H7 (cell line): ENCODE measurements around the gene FKBP10. TPM values are rescaled to one million over a fixed set of nuclear protein-coding genes. Genes with fewer than 3 reads are reported as not detected.
"Not testable (repeated sequence)": the region's sequence is repeated elsewhere in the genome, so short reads cannot be mapped to it uniquely, and the experiment has no call there.

Experiments used
- DNase-seq: peaks from one replicate; pipeline ENCODE4 v3.0.0; 2012
- H3K27me3 ChIP-seq: 2 replicates; pipeline ENCODE4 v1.6.0; 2011; ENCODE audit warnings: mild to moderate bottlenecking, low read length; ENCODE audit not compliant: control insufficient read depth, insufficient read depth
- H3K36me3 ChIP-seq: replicated peaks from 2 replicates; pipeline ENCODE4 v1.5.1; 2011; ENCODE audit warnings: low read length; ENCODE audit not compliant: control insufficient read depth, insufficient read depth
- H3K4me3 ChIP-seq: 2 replicates; pipeline ENCODE4 v1.5.1; 2011; ENCODE audit warnings: low read depth, mild to moderate bottlenecking, control low read depth, low read length, moderate library complexity; ENCODE audit not compliant: insufficient read depth
- total RNA-seq: library from RNA; depleted of rRNA; stranded (reverse); fragments of >200 nt; shearing (Covaris generic); gene quantifications from 2 replicates; pipeline ENCODE4 v1.2.3, GENCODE V29; 2014

FKBP10 gene
- total RNA-seq, 1 experiment from 2014 or later: 206 TPM

DNA sequence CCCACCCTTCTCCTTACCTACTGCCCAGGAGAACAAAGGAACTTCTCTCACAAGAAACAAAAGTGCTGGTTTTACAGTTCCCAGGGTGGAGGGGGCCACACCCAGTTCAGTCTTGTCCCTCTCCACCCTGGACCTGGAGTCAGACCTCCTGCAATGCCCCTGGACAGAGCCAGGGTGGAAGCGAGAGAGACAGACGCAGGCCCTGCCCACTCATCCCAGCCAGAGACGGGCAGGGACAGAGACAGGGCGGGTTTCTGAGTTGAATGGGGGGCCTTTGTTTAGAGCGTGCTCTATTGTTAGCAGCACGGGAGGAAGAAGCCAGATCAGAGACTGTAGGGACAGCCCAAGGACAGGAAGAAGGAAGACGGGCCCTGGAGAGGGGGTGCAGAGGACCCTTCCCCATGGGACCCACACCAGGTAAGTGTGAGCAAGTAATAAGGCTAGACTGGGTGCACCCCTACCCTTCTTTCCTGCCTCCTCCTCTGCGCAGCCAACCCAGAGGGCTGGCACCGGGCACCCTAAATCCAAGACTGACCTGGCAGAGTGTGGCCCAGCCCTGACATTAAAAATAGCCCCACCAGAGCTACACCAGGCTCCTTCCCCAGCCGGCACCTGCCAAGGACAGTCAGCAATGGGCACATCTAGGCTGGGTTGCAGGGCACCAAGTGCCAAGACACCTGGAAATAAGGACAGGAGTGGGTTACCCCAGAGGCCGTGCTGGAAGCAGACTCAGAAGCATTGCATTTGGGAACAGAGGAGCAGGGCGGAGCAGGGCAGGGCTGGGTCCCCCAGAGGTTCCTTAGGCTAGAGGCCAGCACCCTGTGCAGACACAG, 37.2 kb upstream of the FKBP10 start:
- Histone ChIP-seq H3K4me3 (no peak overlapping the region), H3K36me3 (peaks cover 4% of the 10 kb centered on the region)
- peak; percentile 84 for DNase-seq

DNA sequence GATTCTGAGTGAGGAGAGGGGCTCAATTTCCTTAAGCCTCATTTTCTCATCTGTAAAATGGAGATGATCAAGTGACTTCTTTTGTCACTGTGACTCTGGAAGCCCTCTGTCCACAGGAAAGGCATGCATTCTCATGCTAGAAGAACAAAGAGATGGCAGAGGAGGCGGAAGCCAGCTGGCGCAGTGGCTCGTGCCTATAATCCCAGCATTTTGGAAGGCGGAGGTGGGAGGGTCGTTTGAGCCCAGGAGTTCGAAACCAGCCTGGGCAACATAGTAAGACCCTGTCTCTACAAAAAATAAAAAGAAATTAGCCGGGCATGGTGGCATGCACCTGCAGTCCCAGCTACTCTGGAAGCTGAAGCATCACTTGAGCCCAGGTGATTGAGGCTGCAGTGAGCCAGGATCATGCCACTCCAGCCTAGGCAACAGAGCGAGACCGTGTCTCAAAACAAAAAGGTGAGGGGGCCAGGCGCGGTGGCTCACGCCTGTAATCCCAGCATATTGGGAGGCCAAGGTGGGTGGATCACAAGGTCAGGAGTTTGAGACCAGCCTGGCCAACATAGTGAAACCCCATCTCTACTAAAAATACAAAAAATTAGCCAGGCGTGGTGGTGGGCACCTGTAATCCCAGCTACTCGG, 36.4 kb upstream of the FKBP10 start:
- H3K4me3 ChIP-seq, H3K36me3 ChIP-seq, H3K27me3 ChIP-seq: not testable (repeated sequence)
- peak; percentile 47 for DNase-seq

More for the DNA sequence above, 37.2 kb upstream of the FKBP10 start:
- no peaks in the 10 kb centered on the region for H3K27me3 ChIP-seq

DNA sequence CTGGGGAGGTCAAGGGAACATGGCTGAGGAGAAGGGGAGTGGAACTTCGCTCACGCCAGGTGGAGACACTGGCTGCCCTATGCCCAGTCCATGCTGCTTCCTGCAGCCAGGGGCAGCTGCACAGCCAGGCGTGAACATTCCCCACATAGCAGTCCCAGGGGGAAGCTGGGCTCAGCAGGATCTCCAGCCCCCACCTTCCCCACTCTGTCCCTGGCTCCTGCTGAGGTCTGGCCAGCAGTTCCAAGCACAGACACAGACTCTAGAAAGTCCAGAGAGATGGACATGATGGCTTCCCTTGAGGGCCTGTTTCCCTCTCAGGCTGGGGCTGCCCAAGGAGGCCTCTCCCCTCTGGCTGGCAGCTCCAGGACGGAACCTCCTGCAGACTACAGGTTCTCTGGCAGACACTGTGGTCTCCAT, 35.6 kb upstream of the FKBP10 start:
- Histone ChIP-seq H3K27me3 (no peaks in the 10 kb centered on the region), H3K4me3 (no peak overlapping the region), H3K36me3 (no peaks in the 10 kb centered on the region)
- DNase-seq: peak; percentile 75

DNA sequence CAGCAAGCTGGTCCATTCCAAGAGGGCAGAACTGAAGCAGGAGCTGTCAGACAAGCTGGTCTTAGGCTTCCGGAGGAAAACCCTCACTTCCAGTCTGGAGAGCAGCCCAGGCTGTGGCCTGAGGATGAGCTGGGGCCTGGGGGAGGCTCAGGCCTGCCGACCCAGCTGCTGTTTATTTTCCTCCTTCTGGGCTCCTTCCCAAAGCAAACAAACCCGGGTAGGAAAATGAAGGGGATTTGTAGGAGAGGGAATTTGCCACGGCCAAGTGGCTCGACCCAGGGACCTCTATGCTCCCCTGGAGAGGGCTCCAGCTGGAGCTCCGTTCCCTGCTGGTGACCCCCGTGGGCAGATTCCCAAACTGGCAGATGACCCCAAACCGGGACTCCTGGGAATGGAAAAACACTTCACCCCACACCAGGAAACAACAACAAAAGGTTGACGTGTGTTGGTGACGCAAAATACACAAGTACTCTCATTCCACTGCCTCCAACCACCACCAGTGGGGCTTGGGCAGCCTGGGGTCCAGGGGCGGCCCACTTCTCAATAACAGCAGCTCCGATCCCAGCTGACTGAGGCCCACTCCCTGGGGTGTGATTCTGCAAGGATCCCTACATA, 35.1 kb upstream of the FKBP10 start:
- Histone ChIP-seq H3K4me3 (no peak overlapping the region), H3K27me3 (no peaks in the 10 kb centered on the region), H3K36me3 (no peaks in the 10 kb centered on the region)
- DNase-seq: no peak

DNA sequence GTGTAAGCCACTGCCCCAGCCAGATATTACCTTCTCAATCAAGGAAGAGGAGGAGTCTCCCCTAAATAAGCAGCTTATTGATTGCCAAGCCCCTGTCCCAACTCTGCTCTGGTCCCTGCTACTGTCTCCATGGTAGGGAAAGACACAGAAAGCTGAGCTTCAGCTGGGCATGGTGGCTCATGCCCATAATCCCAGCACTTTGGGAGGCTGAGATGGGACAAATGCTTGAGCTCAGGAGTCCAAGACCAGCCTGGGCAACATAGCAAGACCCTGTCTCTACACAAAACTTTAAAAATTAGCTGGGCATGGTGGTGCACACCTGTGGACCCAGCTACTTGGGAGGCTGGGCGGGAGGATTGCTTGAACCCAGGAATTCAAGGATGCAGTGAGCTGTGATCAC, 32.9 kb upstream of the FKBP10 start:
- DNase-seq: no peak
- Histone ChIP-seq H3K4me3 (no peak overlapping the region), H3K36me3 (no peaks in the 10 kb centered on the region), H3K27me3 (no peaks in the 10 kb centered on the region)

- H3K27me3 ChIP-seq: no peaks in the 10 kb centered on the region
- H3K4me3 ChIP-seq: no peak overlapping the region
- no peaks in the 10 kb centered on the region for H3K36me3 ChIP-seq
- DNase-seq: no peak
Observed at GRCh38 chr17:41781404-41782110, 31.2 kb upstream of the FKBP10 start.

DNA sequence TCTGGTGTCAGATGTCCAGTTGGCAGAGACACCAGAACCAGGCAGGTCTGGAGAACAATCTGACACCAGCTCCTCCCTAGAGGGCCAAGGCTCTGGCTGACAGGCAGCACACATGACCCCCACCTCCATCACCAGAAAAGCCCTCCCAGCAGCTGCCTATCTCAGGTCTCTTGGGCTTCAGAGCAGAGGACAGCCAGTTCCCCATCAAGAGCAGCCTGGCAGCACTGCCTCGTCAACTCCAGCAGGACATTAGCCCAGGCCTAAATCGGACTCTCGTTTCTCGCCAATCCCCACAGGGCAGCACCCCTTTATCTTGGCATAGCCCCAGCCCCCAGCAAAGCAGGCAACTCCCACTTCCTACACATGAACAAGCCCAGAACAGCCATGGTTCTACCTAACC, 30.7 kb upstream of the FKBP10 start:
- no peak overlapping the region for H3K4me3 ChIP-seq
- no peak for DNase-seq
- H3K27me3 ChIP-seq: no peaks in the 10 kb centered on the region
- H3K36me3 ChIP-seq: no peaks in the 10 kb centered on the region

DNA sequence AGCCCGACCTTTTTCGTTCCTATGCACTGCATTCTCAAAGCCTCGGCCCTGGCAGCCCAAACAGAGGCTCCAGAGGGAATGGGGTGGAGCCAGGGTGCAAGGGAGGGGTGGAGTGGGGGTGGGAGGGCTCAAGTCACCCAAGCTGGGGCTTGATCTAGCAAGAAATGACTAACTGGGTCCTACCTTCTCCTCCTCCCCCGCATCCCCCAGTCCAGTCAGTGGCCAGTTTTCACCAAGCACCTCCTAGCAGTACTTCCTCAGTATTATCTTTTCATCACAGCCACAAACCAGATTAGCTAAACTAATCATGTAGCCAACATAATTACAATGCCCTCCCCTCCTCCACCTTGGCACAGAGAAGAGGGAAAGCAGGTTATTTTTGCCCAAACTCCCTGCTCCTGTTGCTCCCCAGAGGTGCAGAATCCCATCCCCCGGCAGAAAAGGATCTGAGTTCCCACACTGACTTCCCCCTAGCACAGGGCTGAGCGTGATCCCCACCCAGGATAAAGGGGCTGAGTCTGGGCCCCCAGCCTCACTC, 28.5 kb upstream of the FKBP10 start:
- DNase-seq: peak; percentile 78
- Histone ChIP-seq H3K27me3 (no peaks in the 10 kb centered on the region), H3K36me3 (no peaks in the 10 kb centered on the region), H3K4me3 (peak overlapping the region; percentile 75)

DNA sequence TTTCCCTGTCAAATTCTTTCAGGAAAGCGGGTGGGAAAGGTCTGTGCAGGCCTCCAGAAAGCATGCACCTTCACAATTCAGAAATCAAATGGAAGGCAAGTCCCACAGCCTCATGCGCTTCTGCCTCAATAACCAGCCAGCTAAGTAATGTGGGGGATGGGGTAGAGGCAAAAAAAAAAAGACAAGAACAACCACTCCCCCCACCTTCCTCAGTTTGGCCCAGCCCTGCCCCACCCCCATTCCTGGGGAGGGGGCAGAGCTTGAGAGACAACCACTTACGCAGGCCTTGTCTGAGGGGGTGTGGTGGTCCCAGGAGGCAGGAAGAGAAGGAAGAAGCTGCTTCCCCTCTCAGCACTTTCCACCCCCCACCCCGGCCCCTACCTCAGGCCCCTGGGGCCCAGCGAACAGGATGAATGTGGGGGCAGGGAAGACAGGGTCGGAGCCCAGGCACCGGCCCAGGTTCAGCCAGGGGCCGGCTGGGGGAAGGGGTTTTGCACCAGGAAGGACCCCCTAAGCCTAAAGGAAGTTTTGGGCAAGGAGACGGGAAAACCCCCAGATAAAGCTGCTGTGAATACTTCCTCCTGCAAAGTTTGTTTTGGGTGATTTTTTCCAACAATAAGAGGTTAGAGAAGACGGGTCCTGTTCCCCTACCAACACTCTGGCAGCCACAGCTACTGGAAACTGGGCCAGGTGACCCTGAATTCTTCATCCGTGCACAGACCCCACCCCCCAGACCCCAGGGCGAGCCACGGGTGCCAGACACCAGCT, 27.5 kb upstream of the FKBP10 start:
- Histone ChIP-seq H3K36me3 (no peaks in the 10 kb centered on the region), H3K4me3 (peak overlapping the region; percentile 75), H3K27me3 (no peaks in the 10 kb centered on the region; the same call in 1 of the 2 replicates)
- DNase-seq: peak; percentile 89

DNA sequence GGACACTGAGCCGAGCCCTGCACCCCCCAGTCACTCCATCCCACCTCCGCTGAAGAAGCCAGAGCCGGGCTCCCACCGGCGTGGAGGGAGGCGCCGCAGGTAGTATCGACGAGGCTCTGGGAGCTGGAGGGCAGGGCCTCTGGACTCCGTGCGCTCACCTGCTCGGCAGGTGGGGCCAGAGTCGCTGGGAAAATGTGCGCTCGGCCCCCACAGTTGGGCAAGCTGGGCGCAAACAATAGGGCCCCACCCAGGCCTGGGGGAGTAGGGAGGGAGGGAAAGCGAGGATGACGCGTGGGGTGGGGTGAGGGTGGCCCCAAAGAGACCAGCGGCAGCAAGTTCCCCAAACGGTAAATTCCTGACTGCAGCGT, 27.0 kb upstream of the FKBP10 start:
- peak overlapping the region; percentile 75 for H3K4me3 ChIP-seq
- H3K27me3 ChIP-seq: no peaks in the 10 kb centered on the region; the same call in 1 of the 2 replicates
- H3K36me3 ChIP-seq: no peaks in the 10 kb centered on the region
- peak; percentile 86 for DNase-seq

- Histone ChIP-seq H3K4me3 (peak within 1 kb of the TSS; percentile 75), H3K27me3 (no peaks in the 10 kb centered on the region; the same call in 1 of the 2 replicates), H3K36me3 (no peaks in the 10 kb centered on the region)
- peak; percentile 99 for DNase-seq
Observed at GRCh38 chr17:41786227-41787020, 26.4 kb upstream of the FKBP10 start, which contains the start of gene JUP. Gene JUP, minus strand, starts transcription at chr17:41786711. Its CDS starts 14,857 bp downstream, at chr17:41771854.

GRCh38 chr17:41787021-41787418, 25.8 kb upstream of the FKBP10 start:
- H3K36me3 ChIP-seq: no peaks in the 10 kb centered on the region
- H3K27me3 ChIP-seq: no peaks in the 10 kb centered on the region; the same call in 1 of the 2 replicates
- no peak for DNase-seq
- H3K4me3 ChIP-seq: no peak overlapping the region
